WERI-Rb-1 (cell line): ENCODE measurements around the gene ARHGEF4.

Experiments
- DNase-seq: peaks from one replicate; pipeline ENCODE4 v3.0.0-alpha.2; 2020
- H3K27ac ChIP-seq: fragments of 250-450 bp; sonication (Bioruptor Pico); 2 replicates; pipeline ENCODE4 v1.5.1; 2020; ENCODE audit warnings: mild to moderate bottlenecking, moderate library complexity
- H3K27me3 ChIP-seq: fragments of 250-450 bp; sonication (Bioruptor Pico); 2 replicates; pipeline ENCODE4 v1.5.1; 2021; ENCODE audit warnings: mild to moderate bottlenecking, low read depth, moderate library complexity; ENCODE audit not compliant: insufficient read depth, severe bottlenecking
- H3K36me3 ChIP-seq: fragments of 250-450 bp; sonication (Bioruptor Pico); 2 replicates; pipeline ENCODE4 v1.5.1; 2020; ENCODE audit warnings: mild to moderate bottlenecking, moderate library complexity
- H3K4me3 ChIP-seq: 2 replicates; pipeline ENCODE4 v1.5.1; 2011; ENCODE audit warnings: low read depth, mild to moderate bottlenecking, control low read depth, low read length
- H3K9me3 ChIP-seq: fragments of 250-450 bp; sonication (Bioruptor Pico); 2 replicates; pipeline ENCODE4 v1.5.1; 2021; ENCODE audit warnings: mild to moderate bottlenecking, moderate library complexity; ENCODE audit not compliant: severe bottlenecking
- TF ChIP-seq, protein P1 (sequence below): IDR thresholded peaks from 2 replicates; pipeline ENCODE4 v1.5.1; 2011; ENCODE audit warnings: low read depth, mild to moderate bottlenecking, control low read depth, inconsistent platforms, low read length

The ARHGEF4 gene

GRCh38 chr2:130837811-130838565, 1.3 kb downstream of the ARHGEF4 start:
- DNase-seq, result no peak
- no peak overlapping the region for H3K4me3 ChIP-seq
- H3K36me3 ChIP-seq, result no peaks in the 10 kb centered on the region
- H3K9me3 ChIP-seq, result no peaks in the 10 kb centered on the region
- TF ChIP-seq, protein P1, sequence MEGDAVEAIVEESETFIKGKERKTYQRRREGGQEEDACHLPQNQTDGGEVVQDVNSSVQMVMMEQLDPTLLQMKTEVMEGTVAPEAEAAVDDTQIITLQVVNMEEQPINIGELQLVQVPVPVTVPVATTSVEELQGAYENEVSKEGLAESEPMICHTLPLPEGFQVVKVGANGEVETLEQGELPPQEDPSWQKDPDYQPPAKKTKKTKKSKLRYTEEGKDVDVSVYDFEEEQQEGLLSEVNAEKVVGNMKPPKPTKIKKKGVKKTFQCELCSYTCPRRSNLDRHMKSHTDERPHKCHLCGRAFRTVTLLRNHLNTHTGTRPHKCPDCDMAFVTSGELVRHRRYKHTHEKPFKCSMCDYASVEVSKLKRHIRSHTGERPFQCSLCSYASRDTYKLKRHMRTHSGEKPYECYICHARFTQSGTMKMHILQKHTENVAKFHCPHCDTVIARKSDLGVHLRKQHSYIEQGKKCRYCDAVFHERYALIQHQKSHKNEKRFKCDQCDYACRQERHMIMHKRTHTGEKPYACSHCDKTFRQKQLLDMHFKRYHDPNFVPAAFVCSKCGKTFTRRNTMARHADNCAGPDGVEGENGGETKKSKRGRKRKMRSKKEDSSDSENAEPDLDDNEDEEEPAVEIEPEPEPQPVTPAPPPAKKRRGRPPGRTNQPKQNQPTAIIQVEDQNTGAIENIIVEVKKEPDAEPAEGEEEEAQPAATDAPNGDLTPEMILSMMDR, result no peak
- no peak overlapping the region for H3K27ac ChIP-seq
- H3K27me3 ChIP-seq, result no peaks in the 10 kb centered on the region

DNA sequence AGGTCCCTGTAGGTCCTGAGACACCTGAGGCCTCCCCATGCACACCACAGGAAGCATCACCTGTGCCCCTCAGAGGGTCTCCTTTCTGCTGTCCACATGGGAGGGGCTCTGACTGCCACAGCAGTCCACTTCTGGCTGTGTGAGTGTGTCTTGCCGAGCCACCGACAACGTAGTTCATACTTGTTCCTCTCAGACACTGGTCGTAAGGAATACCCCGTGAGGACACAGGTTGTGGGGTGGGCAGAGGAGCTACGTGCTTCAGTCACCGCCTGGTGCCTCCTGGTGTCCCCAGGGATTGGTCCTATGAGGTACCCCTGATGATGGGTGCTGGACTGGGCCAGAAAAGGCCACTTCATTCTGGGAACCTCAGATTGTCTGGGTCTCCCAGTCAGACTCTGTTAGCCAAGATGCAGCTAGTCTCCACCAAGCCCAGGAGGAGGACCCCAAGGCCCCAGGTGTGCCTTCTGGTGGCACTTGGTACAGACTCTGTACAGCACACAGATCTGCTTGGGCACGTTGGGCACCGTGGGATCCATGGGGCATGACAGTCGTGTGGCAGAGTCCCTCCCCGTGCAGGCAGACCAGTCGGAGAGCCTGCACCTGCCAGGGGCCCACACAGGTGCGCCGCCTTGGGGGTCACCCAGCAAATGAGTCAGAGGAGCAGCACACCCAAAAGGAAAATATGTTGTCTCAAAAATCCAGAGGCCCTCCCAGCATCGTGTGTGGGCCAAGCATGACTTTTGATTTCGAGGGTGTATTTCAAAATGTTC, 2.5 kb downstream of the ARHGEF4 start:
- no peak overlapping the region for H3K27ac ChIP-seq
- H3K27me3 ChIP-seq, result no peaks in the 10 kb centered on the region
- no peaks in the 10 kb centered on the region for H3K36me3 ChIP-seq
- TF ChIP-seq, protein P1, result no peak
- H3K9me3 ChIP-seq, result no peaks in the 10 kb centered on the region
- no peak overlapping the region for H3K4me3 ChIP-seq
- no peak for DNase-seq

DNA sequence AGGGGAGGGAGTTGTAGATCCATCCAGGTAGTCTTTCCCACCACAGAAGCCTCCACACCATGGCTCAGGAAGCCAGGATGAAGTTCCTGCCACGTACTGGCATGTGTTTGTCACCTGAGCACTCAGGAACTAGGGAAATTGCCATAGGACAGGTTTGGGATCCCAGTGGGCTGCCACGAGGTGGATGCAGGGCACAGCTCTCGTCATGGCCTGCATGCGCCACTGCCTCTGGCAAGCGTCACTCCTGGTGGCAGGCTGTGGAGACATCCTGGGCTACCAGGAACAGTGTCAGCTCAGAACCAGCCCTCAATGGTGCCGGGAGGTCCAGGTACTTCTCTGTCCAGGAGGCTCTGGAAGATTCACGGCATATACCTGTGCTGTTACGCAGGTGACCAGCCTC, 3.8 kb downstream of the ARHGEF4 start:
- Histone ChIP-seq H3K36me3 (no peaks in the 10 kb centered on the region), H3K27me3 (no peaks in the 10 kb centered on the region), H3K9me3 (no peaks in the 10 kb centered on the region), H3K4me3 (no peak overlapping the region), H3K27ac (no peak overlapping the region)
- DNase-seq, result no peak
- TF ChIP-seq, protein P1, result no peak

DNA sequence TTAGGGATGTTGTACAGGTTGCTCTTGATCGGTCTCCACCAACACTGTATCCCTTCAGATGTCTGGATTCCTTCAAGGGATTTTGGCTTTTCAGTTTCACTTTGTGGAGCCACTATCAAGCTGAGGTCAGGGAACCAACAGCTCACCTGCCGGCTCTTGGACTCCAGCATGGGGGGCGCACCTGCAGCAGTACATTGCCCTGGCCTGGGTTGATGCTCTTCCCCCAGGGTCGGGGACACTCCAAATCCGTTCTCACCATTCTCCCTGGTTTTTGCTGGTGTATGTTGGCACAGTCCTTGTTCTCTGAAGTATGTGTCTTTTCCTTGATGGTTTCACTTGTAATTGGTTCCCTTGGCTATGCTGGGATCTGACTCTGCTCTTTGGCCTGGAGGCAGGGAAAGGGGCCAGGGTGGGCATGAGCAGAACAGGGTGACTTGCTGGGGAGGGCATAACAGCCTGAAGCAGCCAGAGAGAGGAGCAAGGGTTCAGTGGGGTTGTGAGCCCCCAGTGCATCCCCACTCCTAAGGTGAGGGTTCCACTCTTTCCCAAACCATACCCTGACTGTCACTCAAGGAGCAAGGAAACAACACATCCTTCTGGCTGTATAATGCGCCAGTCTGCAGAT, 5.1 kb downstream of the ARHGEF4 start:
- Histone ChIP-seq H3K4me3 (no peak overlapping the region), H3K36me3 (no peaks in the 10 kb centered on the region), H3K27me3 (no peaks in the 10 kb centered on the region), H3K27ac (no peak overlapping the region), H3K9me3 (no peaks in the 10 kb centered on the region)
- no peak for DNase-seq
- TF ChIP-seq, protein P1, result no peak

DNA sequence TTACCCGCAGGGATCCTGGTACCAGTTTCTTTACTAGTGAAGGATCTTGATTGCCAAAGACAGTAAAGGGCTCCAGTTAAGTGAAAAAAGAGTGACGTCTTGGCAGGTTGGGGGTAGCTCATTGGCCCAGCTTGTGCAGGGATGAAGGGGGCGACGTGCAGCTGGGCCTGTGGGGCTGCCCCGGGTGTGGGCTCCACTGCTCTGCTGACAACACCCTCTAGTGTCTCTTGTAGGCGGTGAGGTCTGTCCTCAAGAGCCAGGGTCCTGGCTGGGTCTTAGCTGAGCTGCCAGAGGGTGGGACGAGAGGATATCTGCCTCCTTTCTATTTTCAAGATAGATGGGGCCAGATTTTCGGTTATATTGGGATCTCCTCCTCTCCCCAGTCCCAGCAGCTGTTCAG, 6.1 kb downstream of the ARHGEF4 start:
- Histone ChIP-seq H3K27ac (no peak overlapping the region), H3K4me3 (no peak overlapping the region), H3K36me3 (no peaks in the 10 kb centered on the region), H3K27me3 (no peaks in the 10 kb centered on the region), H3K9me3 (no peaks in the 10 kb centered on the region)
- DNase-seq, result peak; percentile 42
- TF ChIP-seq, protein P1, result peak; percentile 60
